Measurements from ENCODE around the gene LIMCH1.

GRCh38 chr4:41645728-41646390, 107.9 kb downstream of the LIMCH1 start:
- TF ChIP-seq POLR2AphosphoS5 (IDR thresholded peaks at IDR 0.05) (no peak), POLR2A (IDR thresholded peaks at IDR 0.05) (no peak)

Data from suprapubic skin (tissue), 4 donors.